IPS-15b (cell line): ENCODE data around the gene HSD17B2.
"Not testable (repeated sequence)": the region's sequence is repeated elsewhere in the genome, so short reads cannot be mapped to it uniquely, and the experiment has no call there.

Experiments used
- H3K27me3 ChIP-seq: one replicate; pipeline ENCODE4 v1.6.1; 2013; ENCODE audit warnings: low read length; ENCODE audit not compliant: control insufficient read depth, insufficient read depth
- H3K36me3 ChIP-seq: one replicate; pipeline ENCODE4 v1.6.1; 2013; ENCODE audit warnings: low read length; ENCODE audit not compliant: control insufficient read depth, insufficient read depth
- H3K4me1 ChIP-seq: one replicate; pipeline ENCODE4 v1.6.1; 2013; ENCODE audit warnings: mild to moderate bottlenecking, low read length; ENCODE audit not compliant: control insufficient read depth, insufficient read depth
- H3K4me3 ChIP-seq: one replicate; pipeline ENCODE4 v1.5.1; 2013; ENCODE audit warnings: low read depth, low read length
- H3K9ac ChIP-seq: one replicate; pipeline ENCODE4 v1.6.1; 2013; ENCODE audit warnings: low read depth, mild to moderate bottlenecking, low read length
- H3K9me3 ChIP-seq: one replicate; pipeline ENCODE4 v1.6.1; 2013; ENCODE audit warnings: mild to moderate bottlenecking, low read length; ENCODE audit not compliant: control insufficient read depth, insufficient read depth

Gene HSD17B2

GRCh38 chr16:82006036-82006435 lies 29.0 kb upstream of the HSD17B2 start:
- Histone ChIP-seq H3K4me3 (no peak overlapping the region), H3K9ac (no peak overlapping the region), H3K9me3 (peaks cover 10% of the 10 kb centered on the region), H3K36me3 (peaks cover 3% of the 10 kb centered on the region), H3K4me1 (no peaks in the 10 kb centered on the region), H3K27me3 (no peaks in the 10 kb centered on the region)

GRCh38 chr16:82007189-82007588 lies 27.9 kb upstream of the HSD17B2 start:
- H3K36me3 ChIP-seq, result peaks cover 3% of the 10 kb centered on the region
- no peaks in the 10 kb centered on the region for H3K4me1 ChIP-seq
- H3K27me3 ChIP-seq, result no peaks in the 10 kb centered on the region
- H3K4me3 ChIP-seq, result no peak overlapping the region
- no peak overlapping the region for H3K9ac ChIP-seq
- H3K9me3 ChIP-seq, result peaks cover 10% of the 10 kb centered on the region

GRCh38 chr16:82008957-82009592 lies 26.0 kb upstream of the HSD17B2 start:
- peaks cover 3% of the 10 kb centered on the region for H3K36me3 ChIP-seq
- no peaks in the 10 kb centered on the region for H3K4me1 ChIP-seq
- H3K9me3 ChIP-seq, result peaks cover 10% of the 10 kb centered on the region
- no peaks in the 10 kb centered on the region for H3K27me3 ChIP-seq
- no peak overlapping the region for H3K9ac ChIP-seq
- H3K4me3 ChIP-seq, result no peak overlapping the region

GRCh38 chr16:82009789-82010188 lies 25.3 kb upstream of the HSD17B2 start:
- H3K4me1 ChIP-seq, H3K36me3 ChIP-seq, H3K4me3 ChIP-seq: not testable (repeated sequence)

GRCh38 chr16:82010649-82011048 lies 24.4 kb upstream of the HSD17B2 start:
- H3K4me1 ChIP-seq, result no peaks in the 10 kb centered on the region
- H3K27me3 ChIP-seq, result no peaks in the 10 kb centered on the region
- H3K9me3 ChIP-seq, result peaks cover 10% of the 10 kb centered on the region
- H3K4me3 ChIP-seq, result no peak overlapping the region
- H3K9ac ChIP-seq, result no peak overlapping the region
- peaks cover 3% of the 10 kb centered on the region for H3K36me3 ChIP-seq

More at GRCh38 chr16:82009789-82010188, 25.3 kb upstream of the HSD17B2 start:
- not testable (repeated sequence) for H3K9me3 ChIP-seq, H3K9ac ChIP-seq, H3K27me3 ChIP-seq

- H3K4me1 ChIP-seq, result no peaks in the 10 kb centered on the region
- no peak within 1 kb of the TSS for H3K9ac ChIP-seq
- peaks cover 3% of the 10 kb centered on the region for H3K36me3 ChIP-seq
- no peaks in the 10 kb centered on the region for H3K27me3 ChIP-seq
- H3K9me3 ChIP-seq, result peaks cover 10% of the 10 kb centered on the region
- no peak within 1 kb of the TSS for H3K4me3 ChIP-seq
Observed at GRCh38 chr16:82011199-82011641, 23.8 kb upstream of the HSD17B2 start, which contains the start of gene SDR42E1. Gene SDR42E1 (minus strand): TSS chr16:82011470. CDS start chr16:82000858, 10,612 bp downstream.

GRCh38 chr16:82013139-82013538 lies 21.9 kb upstream of the HSD17B2 start:
- Histone ChIP-seq H3K36me3 (peaks cover 3% of the 10 kb centered on the region), H3K9me3 (peaks cover 6% of the 10 kb centered on the region), H3K4me3 (no peak overlapping the region), H3K4me1 (no peaks in the 10 kb centered on the region), H3K9ac (no peak overlapping the region), H3K27me3 (no peaks in the 10 kb centered on the region)

GRCh38 chr16:82016263-82016662 lies 18.8 kb upstream of the HSD17B2 start:
- Histone ChIP-seq H3K27me3 (no peaks in the 10 kb centered on the region), H3K36me3 (no peaks in the 10 kb centered on the region), H3K4me1 (no peaks in the 10 kb centered on the region), H3K4me3 (no peak overlapping the region), H3K9ac (no peak overlapping the region), H3K9me3 (no peaks in the 10 kb centered on the region)

GRCh38 chr16:82016964-82017363 lies 18.1 kb upstream of the HSD17B2 start:
- Histone ChIP-seq H3K4me3 (no peak overlapping the region), H3K4me1 (no peaks in the 10 kb centered on the region), H3K36me3 (no peaks in the 10 kb centered on the region), H3K9ac (no peak overlapping the region), H3K27me3 (no peaks in the 10 kb centered on the region), H3K9me3 (no peaks in the 10 kb centered on the region)

GRCh38 chr16:82017911-82018568 lies 17.0 kb upstream of the HSD17B2 start:
- Histone ChIP-seq H3K4me1 (no peaks in the 10 kb centered on the region), H3K36me3 (no peaks in the 10 kb centered on the region), H3K4me3 (no peak overlapping the region), H3K9me3 (no peaks in the 10 kb centered on the region), H3K9ac (no peak overlapping the region), H3K27me3 (no peaks in the 10 kb centered on the region)

- Histone ChIP-seq H3K4me1 (no peaks in the 10 kb centered on the region), H3K9me3 (no peaks in the 10 kb centered on the region), H3K4me3 (no peak overlapping the region), H3K27me3 (no peaks in the 10 kb centered on the region), H3K36me3 (no peaks in the 10 kb centered on the region), H3K9ac (no peak overlapping the region)
Observed at GRCh38 chr16:82019535-82019934, 15.5 kb upstream of the HSD17B2 start.

- H3K27me3 ChIP-seq, result no peaks in the 10 kb centered on the region
- no peaks in the 10 kb centered on the region for H3K9me3 ChIP-seq
- no peaks in the 10 kb centered on the region for H3K36me3 ChIP-seq
- no peak overlapping the region for H3K4me3 ChIP-seq
- no peaks in the 10 kb centered on the region for H3K4me1 ChIP-seq
- no peak overlapping the region for H3K9ac ChIP-seq
Observed at GRCh38 chr16:82020051-82020450, 15.0 kb upstream of the HSD17B2 start.
